ENCODE data around the gene HDAC4. TPM values are rescaled to one million over a fixed set of nuclear protein-coding genes. Genes with fewer than 3 reads are reported as not detected.

HDAC4 gene
- total RNA-seq, 1 experiment from 2014 or later, result 6.4 TPM

DNA sequence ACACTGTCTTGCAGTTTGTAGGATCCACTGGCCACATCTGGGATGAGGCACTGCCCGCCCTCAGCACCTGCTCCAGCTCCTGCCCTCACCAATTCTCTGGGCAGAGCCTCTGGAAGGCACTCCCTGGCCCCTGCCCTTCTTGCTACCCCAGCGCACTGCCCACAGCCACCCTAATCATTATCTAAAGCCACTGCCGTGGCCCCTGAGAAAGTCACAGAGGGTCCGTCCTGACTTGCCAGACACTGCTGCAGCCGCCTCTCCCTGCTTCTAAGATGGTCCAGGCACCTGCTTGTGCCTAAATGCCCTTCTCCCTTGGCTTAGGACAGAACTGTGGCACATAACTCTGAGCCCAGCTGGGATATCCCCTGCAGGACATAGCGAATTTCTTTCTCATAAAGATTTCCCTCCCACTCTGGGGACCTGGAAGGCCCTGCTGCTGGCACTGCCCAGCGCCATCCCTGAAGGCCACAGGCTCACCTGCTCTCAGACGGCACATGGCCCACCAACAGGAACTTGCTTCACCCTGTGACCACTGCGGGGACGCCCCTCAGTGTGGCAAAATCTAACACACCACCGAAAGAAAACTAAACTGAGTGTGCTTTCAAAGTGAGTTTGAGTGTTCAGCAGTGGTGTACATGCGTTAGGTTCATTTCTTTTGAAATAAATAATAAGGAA, 244.9 kb downstream of the HDAC4 start:
- DNase-seq (ENCODE audit: low spot score), result no peak

DNA sequence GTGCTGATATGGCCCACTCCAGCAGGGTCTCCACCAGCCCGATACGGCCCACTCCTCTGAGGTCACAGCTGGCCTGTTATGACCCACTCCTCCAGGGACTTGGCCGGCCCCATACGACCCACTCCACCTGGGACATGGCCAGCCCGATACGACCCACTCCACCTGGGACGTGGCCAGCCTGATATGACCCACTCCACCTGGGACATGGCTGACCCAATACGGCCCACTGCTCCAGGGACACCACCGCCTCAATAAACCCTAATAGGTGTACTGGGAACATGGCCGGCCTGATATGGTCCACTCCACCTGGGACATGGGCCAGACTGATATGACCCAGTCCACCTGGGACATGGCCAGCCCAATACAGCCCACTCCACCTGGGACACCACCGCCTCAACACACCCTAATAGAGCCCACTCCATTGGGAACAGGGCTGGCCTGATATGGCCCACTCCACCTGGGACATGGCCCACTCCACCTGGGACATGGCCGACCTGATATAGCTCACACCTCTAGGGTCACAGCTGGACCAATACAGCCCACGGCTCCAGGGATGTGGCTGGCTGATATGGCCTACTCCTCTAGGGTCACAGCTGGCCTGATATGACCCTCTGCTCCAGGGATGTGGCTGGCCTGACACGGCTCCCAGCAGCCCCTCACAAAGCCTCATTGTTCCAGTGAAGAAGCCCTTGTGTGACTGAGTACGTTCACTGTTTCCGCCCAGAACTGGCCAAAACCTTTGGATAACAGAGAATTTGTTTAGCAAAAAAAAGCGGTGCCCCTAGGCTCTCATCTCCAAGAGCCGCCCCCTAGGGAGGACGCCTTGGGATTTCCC, 245.6 kb downstream of the HDAC4 start:
- no peak for DNase-seq (ENCODE audit: low spot score)

DNA sequence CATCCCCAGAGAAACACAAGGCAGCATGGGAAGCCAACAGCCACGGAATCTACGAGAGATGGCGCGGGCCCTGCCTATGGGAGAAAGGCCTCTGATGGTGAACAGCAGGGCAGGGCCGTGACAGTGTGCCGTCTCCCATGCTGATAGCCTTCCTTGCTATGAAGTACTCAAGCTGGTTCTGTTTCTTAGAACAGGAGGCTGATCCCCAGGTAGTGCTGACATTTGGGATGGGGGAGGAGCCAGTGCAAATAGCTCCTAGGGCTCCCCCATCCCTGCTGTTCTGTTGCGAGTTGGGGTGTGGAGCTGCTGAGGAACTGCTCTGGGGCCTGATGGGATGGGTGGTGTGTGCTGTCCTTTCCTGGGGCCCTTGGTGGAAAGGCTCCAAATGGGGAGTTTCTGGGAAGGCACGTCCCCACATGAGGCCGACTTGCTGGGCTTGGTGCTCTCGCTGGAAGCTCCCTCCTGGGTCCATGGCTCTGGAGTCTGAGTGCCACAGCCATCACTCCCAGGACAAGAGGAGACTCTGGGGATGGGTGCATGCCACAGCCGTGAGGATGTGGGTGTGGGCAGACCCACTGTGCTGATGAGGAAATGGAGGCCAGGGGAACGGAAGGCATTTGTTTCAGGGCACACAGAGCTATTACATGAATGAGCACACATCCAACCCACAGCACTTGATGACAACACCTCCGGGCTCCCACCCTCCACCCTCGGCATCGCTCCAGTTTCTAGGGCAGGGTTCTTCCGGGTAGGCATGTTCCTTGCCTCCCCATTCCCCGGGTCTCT, 246.8 kb downstream of the HDAC4 start:
- no peak for DNase-seq (ENCODE audit: low spot score)

GRCh38 chr2:239152916-239153305, 247.9 kb downstream of the HDAC4 start:
- no peak for DNase-seq (ENCODE audit: low spot score)

- DNase-seq (ENCODE audit: low spot score), result no peak
Observed at GRCh38 chr2:239152239-239152915, 248.4 kb downstream of the HDAC4 start.

DNA sequence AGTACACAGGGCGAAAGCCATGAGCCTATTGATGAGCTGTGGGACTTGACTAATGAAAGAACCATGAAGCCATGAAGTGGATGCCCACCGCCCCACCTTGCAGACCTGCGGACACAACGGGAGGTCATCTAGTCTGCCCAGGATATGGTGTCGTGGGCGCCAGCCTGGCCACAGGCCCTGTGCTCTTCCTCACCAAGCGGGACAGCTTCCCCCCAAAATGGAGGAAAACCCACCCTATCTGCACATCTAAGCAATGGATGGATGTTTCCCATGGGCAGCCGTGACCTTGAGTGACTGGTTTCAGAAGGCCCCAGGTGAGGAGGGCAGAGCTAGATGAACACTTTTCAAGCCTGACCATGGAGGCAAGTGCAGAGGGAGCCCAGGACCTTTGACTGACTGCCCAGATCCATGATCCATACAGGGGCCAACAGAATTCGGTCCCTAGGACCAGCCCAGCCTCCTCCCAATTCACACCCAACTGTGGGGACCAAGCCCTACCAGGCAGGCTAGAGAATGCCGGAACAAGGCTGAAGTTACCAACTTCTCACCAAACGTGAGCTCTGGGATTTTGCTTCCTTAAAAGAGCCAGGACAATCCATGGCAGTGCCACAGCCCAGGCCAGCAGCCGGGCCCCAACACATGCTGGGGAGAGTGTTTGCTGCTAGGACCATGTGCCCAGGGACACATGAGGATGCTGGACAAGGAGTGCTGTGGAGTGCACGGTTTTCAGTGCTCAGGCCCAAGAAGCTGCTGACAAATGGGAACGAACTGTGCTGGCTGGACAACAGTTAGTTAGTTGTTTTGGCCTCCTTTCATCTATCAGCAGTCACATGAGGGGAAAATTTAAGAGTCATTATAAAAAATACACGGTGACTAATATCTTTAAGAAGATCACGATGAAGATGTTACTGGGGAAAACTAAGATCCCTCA, 249.4 kb downstream of the HDAC4 start:
- DNase-seq (ENCODE audit: low spot score), result no peak

DNA sequence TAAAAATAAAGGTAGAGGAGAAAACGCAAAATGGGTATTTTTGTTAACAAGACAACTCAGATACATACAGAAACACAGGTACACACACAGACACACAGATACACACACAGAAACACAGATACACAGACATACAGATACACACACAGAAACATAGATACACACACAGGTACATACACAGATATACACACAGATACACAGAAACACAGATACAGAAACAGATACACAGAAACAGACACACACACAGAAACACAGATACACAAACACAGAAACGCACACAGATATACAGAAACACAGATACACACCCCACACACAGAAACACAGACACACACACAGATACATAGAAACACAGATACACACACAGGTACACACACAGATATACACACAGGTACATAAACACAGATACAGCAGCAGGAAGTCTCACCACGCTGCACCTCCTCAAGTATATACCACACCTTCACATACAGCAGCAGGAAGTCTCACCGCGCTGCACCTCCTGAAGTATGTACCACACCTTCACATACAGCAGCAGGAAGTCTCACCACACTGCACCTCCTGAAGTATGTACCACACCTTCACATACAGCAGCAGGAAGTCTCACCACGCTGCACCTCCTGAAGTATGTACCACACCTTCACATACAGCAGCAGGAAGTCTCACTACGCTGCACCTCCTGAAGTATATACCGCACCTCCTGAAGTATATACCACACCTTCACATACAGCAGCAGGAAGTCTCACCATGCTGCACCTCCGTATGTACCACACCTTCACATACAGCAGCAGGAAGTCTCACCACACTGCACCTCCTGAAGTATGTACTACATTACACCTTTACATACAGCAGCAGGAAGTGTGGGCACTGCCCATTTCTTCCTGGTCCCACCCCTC, 250.5 kb downstream of the HDAC4 start:
- no peak for DNase-seq (ENCODE audit: low spot score)

GRCh38 chr2:239149501-239149900, 251.3 kb downstream of the HDAC4 start:
- no peak for DNase-seq (ENCODE audit: low spot score)

DNA sequence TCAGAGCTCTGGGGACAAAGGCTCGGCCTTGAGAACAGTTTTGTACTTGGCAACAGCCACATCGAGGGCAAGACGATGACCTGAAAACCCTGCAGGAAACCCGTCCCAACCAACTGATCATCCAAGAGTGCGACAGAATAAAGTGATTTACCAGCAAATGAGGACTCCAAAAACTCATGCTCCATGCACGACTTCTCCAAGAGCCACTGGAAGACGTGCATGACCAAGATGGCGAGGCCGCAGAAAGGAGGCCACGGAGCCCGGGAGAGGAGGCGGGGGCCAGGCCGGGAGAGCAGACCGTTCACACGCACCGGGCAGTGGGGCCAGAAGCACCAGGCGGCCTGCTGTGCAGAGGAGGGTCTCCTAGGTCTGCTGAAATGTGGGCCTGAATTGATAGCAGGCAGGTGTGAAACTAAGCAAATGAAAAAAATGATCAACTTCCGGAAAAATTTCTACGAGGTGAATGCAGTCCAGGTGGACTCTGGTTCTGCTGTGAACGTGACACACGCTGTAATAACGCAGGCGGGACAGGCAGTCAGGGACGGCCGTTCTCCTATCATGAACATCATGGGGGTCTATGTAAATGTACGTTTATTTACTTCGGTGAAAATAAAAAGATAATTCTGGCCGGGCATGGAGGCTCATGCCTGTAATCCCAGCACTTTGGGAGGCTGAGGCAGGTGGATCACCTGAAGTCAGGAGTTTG, 252.2 kb downstream of the HDAC4 start:
- DNase-seq (ENCODE audit: low spot score), result no peak

DNA sequence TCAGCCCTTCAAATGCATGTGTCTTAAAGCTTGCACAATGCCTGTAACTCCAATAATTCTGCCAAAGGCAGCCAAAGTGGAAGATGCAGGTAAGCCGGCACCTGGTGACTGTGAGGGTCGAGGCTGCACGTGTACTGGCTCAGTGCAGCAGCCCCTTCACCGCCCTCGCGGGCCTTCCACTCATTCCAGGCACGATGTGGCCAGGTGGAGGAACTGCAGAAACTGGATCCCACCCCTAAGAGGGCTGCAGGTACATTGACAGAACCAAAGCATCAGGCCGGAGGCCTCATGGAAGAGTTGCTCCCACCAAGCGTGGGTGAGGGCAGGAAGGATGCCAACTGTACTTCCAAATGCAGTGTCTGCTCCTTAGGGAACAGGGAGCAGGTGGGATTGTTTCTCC, 253.4 kb downstream of the HDAC4 start:
- no peak for DNase-seq (ENCODE audit: low spot score)

DNA sequence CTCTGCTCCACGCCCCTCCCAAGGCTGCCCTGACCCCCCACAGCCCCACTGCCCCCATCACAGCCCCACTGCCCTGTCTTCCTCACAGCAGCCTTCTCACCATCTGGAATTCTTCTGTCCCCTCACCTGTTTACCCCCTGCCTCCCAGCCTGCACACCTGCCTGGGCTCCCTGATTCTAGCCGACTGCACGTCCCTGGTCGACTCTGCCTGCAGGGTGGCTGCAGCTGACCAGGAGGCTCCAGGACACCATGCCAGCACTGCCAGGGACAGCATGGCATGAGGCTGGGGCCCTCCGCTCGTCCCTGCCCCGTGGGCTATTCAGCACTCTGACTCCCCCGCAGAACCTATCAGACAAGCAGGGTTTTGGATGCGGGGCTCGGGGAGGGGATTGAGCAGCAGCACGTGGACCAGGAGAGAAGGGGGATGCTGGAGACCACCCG, 254.1 kb downstream of the HDAC4 start:
- DNase-seq (ENCODE audit: low spot score), result no peak

- no peak for DNase-seq (ENCODE audit: low spot score)
Observed at GRCh38 chr2:239146011-239146641, 254.7 kb downstream of the HDAC4 start.

DNA sequence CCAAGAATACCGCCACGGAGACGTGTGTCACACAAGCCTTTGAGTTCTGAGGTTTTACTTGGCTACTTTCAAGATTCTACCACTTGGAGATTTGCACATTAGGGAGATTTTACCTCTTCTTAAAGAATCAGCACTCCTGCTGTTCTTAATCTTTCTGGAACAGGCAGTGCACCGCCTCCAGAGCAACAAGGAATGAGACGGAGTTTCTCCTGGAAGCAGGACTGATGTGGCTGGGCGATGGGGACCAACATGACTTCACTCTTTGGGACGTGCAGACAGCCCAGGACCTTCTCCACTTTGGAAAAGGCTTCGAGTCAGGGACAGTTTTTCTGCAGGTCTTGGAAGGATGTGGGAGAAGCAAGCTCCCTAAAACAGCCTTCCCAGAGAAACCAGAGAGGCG, 255.2 kb downstream of the HDAC4 start:
- DNase-seq (ENCODE audit: low spot score), result no peak

DNA sequence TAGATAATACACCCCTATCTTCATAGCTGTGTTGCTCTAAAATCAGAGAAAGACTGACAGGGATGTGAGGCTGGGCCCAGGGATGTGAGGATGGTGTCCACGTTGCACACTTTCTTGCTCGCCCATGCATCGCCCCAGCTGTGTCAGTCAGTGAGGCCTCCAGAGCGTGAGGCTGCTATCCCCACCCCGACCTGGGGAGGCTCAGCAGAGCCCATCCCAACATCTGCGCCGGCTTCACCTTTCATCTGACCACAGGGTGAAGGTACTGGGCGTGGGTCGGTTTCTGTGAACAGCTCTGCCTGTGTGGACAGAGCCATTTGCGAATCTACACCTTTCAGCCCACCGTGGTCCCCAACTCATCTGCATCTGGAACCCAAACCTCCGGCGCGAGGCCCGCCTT, 255.7 kb downstream of the HDAC4 start:
- DNase-seq (ENCODE audit: low spot score), result no peak

DNA sequence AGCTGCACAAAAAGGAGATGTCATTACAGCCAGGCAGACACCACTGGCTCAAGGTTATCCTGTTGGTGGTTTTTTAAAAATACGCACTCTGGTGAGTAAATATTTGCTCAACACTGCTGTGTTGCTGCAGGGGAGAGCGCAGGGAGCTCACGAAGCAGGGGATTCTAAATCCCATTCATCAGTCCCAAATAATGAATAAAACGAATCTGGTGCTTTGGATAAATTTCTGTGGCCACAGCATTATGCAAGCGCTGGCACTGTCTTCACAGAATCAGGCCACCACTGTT, 256.2 kb downstream of the HDAC4 start:
- DNase-seq (ENCODE audit: low spot score), result no peak

- peak; percentile 38 for DNase-seq (ENCODE audit: low spot score)
Observed at GRCh38 chr2:239143858-239144712, 256.7 kb downstream of the HDAC4 start.

- no peak for DNase-seq (ENCODE audit: low spot score)
Observed at GRCh38 chr2:239142806-239143205, 258.0 kb downstream of the HDAC4 start.

DNA sequence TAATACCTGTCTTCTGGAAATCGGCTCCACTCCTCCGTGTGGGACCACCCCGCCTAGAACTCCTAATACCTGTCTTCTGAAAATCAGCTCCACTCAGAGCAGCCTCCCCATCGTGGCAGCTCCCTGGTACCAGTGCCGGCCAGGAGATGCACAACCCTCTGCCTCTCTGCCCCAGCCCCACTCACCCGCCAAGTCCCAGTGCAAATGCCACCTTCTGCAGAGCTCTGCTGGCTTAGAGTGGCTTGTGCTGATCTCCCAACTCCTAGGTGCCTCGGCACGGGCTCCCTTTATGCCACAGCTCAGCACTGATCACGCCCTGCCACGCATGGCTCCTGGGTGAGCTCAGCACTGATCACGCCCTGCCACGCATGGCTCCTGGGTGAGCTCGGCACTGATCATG, 258.5 kb downstream of the HDAC4 start:
- no peak for DNase-seq (ENCODE audit: low spot score)

Data from H4 (cell line).